Activated CD8-positive, alpha-beta memory T cell treated with anti-CD3 and anti-CD28 coated beads, Interleukin-2, amount 10 ng/mL, durations not matched to agents 7 days and 5 days (primary cell): Measurements from ENCODE around the gene MRTFA. TPM values are rescaled to one million over a fixed set of nuclear protein-coding genes. Genes with fewer than 3 reads are reported as not detected.
A peak's percentile ranks its signal among the peaks of the same experiment; 100 is the strongest.
"Not testable (repeated sequence)": the region's sequence is repeated elsewhere in the genome, so short reads cannot be mapped to it uniquely, and the experiment has no call there.

Experiments
- ATAC-seq: fragments of 150-1000 bp; cut with Tn5 transposase; one replicate; pipeline ENCODE4 v1.10.0; 2021; ENCODE audit warnings: moderate library complexity
- CTCF ChIA-PET: fragments of 350-600 bp; sonication (Branson Sonifier 250); formaldehyde crosslinking; loops from one replicate; lab custom pipeline; 2021; ENCODE audit warnings: antibody characterized with exemption; lab: Charles Lee
- DNase-seq: peaks from one replicate; pipeline ENCODE4 v3.0.0-alpha.2; 2020
- H3K27ac Mint-ChIP-seq: one replicate; pipeline ENCODE4 v1.8.0; 2021; ENCODE audit warnings: mild to moderate bottlenecking, mixed read lengths
- H3K27me3 Mint-ChIP-seq: one replicate; pipeline ENCODE4 v1.8.0; 2021; ENCODE audit warnings: mixed read lengths
- H3K36me3 Mint-ChIP-seq: one replicate; pipeline ENCODE4 v1.8.0; 2021; ENCODE audit warnings: mild to moderate bottlenecking, mixed read lengths
- H3K4me1 Mint-ChIP-seq: one replicate; pipeline ENCODE4 v1.8.0; 2021; ENCODE audit warnings: mixed read lengths
- H3K4me3 Mint-ChIP-seq: one replicate; pipeline ENCODE4 v1.8.0; 2021; ENCODE audit warnings: mild to moderate bottlenecking, moderate library complexity, mixed read lengths
- H3K9me3 Mint-ChIP-seq: one replicate; pipeline ENCODE4 v1.8.0; 2022; ENCODE audit warnings: low read depth, mixed read lengths
- total RNA-seq, 2 experiments: library from RNA; stranded (reverse); gene quantifications; one replicate each; pipeline ENCODE4 v1.2.3, GENCODE V29; 2021

Gene MRTFA
- total RNA-seq, 2 experiments from 2014 or later, result 59.4 to 74.0 TPM

DNA sequence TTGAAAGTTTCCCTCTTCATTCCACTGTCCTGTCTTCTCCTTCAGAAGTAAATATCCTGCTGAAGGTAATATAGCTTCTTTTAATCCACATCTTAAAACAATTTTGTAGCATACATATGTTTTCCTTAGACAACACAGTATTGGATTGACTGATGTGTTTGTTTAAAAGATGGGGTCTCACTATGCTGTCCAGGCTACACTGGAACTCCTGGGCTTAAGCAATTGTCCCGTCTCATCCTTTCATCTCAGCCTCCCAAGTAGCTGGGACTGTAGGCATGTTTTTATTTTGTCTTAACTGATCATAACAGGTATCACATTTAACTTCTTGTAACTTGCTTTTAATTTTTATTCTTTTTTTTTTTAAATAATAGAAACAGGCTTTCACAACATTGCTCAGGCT lies 55.9 kb downstream of the MRTFA start:
- no peak overlapping the region for H3K27ac Mint-ChIP-seq
- DNase-seq (no peak), ATAC-seq (no peak)
- no peaks in the 10 kb centered on the region for H3K9me3 Mint-ChIP-seq
- no peak overlapping the region for H3K4me3 Mint-ChIP-seq
- H3K27me3 Mint-ChIP-seq, result no peaks in the 10 kb centered on the region
- H3K36me3 Mint-ChIP-seq, result peaks cover 15% of the 10 kb centered on the region
- CTCF ChIA-PET, result no interaction called here
- peaks cover 27% of the 10 kb centered on the region for H3K4me1 Mint-ChIP-seq

DNA sequence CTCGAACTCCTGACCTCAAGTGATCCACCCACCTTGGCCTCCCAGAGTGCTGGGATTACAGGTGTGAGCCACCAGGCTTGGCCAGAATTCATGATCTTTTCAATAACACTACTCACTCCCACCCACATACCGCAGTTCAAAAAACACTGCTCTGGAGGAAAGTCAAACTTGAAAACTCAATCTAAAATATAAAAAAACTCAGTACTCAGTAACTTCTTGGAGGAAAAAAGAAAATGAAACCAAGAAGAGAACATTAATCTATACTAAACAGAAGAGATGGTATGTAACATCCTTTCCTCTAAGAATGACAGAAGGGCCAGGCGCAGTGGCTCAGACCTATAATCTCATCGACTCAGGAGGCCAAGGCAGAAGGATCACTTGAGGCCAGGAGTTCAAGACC lies 58.3 kb downstream of the MRTFA start:
- peaks cover 20% of the 10 kb centered on the region for H3K4me1 Mint-ChIP-seq
- peak; percentile 43 for DNase-seq
- ATAC-seq, result peak; percentile 45
- H3K9me3 Mint-ChIP-seq, result no peaks in the 10 kb centered on the region
- no peak overlapping the region for H3K4me3 Mint-ChIP-seq
- H3K36me3 Mint-ChIP-seq, result peaks cover 9% of the 10 kb centered on the region
- H3K27me3 Mint-ChIP-seq, result no peaks in the 10 kb centered on the region
- H3K27ac Mint-ChIP-seq, result peak overlapping the region; percentile 59
- CTCF ChIA-PET, result no interaction called here

GRCh38 chr22:40572976-40573375 lies 63.5 kb downstream of the MRTFA start:
- no peak for DNase-seq
- Mint-ChIP-seq H3K4me3 (no peak overlapping the region), H3K36me3 (peaks cover 15% of the 10 kb centered on the region), H3K27ac (no peak overlapping the region), H3K27me3 (no peaks in the 10 kb centered on the region), H3K9me3 (peaks cover 2% of the 10 kb centered on the region), H3K4me1 (peaks cover 3% of the 10 kb centered on the region)
- no peak for ATAC-seq
- CTCF ChIA-PET, result no interaction called here

DNA sequence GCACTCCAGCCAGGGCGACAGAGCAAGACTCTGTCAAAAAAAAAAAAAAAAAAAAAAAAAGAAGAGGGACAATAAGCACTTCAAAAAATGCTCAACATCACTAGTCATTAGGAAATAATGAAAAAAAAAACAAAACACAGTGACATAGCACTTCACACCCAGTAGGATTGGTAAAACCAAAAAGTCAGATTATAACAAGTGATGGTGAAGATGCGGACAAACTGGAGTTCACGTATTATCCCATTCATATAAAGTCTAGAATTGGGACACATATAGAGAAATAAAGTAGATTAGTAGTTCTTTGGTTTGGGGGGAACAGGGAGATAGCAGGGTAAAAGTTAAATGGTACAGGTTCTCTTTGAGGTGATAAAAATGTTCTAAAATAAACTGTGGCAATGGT lies 64.6 kb downstream of the MRTFA start:
- H3K9me3 Mint-ChIP-seq, result peaks cover 2% of the 10 kb centered on the region
- no peak overlapping the region for H3K4me3 Mint-ChIP-seq
- H3K27me3 Mint-ChIP-seq, result no peaks in the 10 kb centered on the region
- H3K27ac Mint-ChIP-seq, result no peak overlapping the region
- H3K36me3 Mint-ChIP-seq, result peaks cover 15% of the 10 kb centered on the region
- H3K4me1 Mint-ChIP-seq, result no peaks in the 10 kb centered on the region
- DNase-seq, result no peak
- ATAC-seq, result no peak
- CTCF ChIA-PET, result no interaction called here

DNA sequence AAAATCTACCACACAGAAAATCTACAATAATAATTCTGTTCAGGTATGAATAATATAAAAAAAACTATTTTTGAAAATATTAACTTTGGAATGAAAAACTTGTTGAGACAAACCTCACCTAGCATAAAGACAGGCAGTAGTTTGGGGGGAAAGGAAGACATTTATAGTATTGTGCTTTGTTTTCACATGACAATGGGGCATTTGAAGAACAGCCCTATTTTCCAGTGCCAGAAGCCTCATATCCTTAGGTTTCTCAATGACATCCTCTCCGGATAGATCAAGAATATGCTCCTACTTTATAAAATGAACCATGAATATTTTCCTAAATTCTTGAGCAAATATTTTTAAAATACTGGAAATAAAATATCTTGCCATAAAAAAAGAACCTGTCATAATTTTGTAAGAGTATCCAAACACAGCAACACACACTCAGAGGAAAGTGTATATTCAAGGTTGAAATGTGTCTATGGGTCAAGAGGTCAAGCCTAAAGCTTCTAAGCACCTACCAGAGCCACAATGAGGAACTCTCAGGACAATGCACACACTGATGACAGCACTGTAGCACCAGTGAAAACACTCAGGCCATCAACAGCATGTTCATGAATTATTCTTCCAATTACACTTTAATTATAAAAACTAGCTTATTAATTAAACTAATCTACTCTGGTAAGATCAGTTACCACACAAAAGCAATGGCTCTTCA lies 68.7 kb downstream of the MRTFA start:
- no peak overlapping the region for H3K4me3 Mint-ChIP-seq
- no peak for DNase-seq
- H3K36me3 Mint-ChIP-seq, result peaks cover 13% of the 10 kb centered on the region
- peaks cover 2% of the 10 kb centered on the region for H3K9me3 Mint-ChIP-seq
- no peak for ATAC-seq
- CTCF ChIA-PET, result no interaction called here
- no peak overlapping the region for H3K27ac Mint-ChIP-seq
- H3K27me3 Mint-ChIP-seq, result no peaks in the 10 kb centered on the region
- H3K4me1 Mint-ChIP-seq, result no peaks in the 10 kb centered on the region

DNA sequence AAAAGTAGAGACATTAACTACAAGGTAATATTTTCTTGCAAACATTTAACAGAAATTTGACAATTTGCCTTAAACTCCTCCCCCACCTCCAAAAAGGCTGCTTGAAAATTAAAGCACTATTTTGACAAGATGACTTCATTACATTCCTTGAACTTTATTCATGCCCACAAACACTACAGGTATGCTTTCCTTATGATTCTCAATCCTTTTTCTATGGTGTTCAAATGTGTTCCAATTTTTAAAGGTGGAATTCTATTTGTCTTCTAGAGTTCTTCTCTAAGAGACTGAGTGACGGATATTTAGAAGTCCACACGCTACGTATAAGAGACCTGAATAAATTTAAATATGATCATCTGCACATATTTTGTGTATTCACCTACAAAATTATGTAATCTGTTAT lies 69.4 kb downstream of the MRTFA start:
- no peaks in the 10 kb centered on the region for H3K27me3 Mint-ChIP-seq
- CTCF ChIA-PET, result no interaction called here
- no peak overlapping the region for H3K27ac Mint-ChIP-seq
- no peak for ATAC-seq
- H3K4me1 Mint-ChIP-seq, result no peaks in the 10 kb centered on the region
- H3K4me3 Mint-ChIP-seq, result no peak overlapping the region
- H3K9me3 Mint-ChIP-seq, result peaks cover 2% of the 10 kb centered on the region
- H3K36me3 Mint-ChIP-seq, result peaks cover 11% of the 10 kb centered on the region
- DNase-seq, result no peak

GRCh38 chr22:40560994-40561515 lies 75.5 kb downstream of the MRTFA start:
- peaks cover 10% of the 10 kb centered on the region for H3K36me3 Mint-ChIP-seq
- peaks cover 5% of the 10 kb centered on the region for H3K4me1 Mint-ChIP-seq
- CTCF ChIA-PET, result interaction anchor here (1.2 kb wide), 1 partner anchor 84 kb away, joined by 3 read pairs; no protein-coding TSS in a partner anchor
- no peak overlapping the region for H3K27ac Mint-ChIP-seq
- ATAC-seq (no peak), DNase-seq (no peak)
- H3K9me3 Mint-ChIP-seq, result no peaks in the 10 kb centered on the region
- no peak overlapping the region for H3K4me3 Mint-ChIP-seq
- H3K27me3 Mint-ChIP-seq, result no peaks in the 10 kb centered on the region

GRCh38 chr22:40560551-40560950 lies 76.0 kb downstream of the MRTFA start:
- ATAC-seq, result no peak
- Mint-ChIP-seq H3K27me3 (no peaks in the 10 kb centered on the region), H3K36me3 (peaks cover 10% of the 10 kb centered on the region), H3K4me1 (peaks cover 5% of the 10 kb centered on the region), H3K9me3 (no peaks in the 10 kb centered on the region), H3K4me3 (no peak overlapping the region), H3K27ac (no peak overlapping the region)
- CTCF ChIA-PET, result no interaction called here
- no peak for DNase-seq

- H3K9me3 Mint-ChIP-seq, result peaks cover 4% of the 10 kb centered on the region
- no peak for ATAC-seq
- H3K4me3 Mint-ChIP-seq, result no peak overlapping the region
- peaks cover 31% of the 10 kb centered on the region for H3K36me3 Mint-ChIP-seq
- DNase-seq, result no peak
- CTCF ChIA-PET, result interaction anchor here (0.7 to 1.3 kb wide), 2 partner anchors 24 to 67 kb away, joined by 3 read pairs; no protein-coding TSS in a partner anchor
- H3K27ac Mint-ChIP-seq, result no peak overlapping the region
- H3K4me1 Mint-ChIP-seq, result peaks cover 8% of the 10 kb centered on the region
- no peaks in the 10 kb centered on the region for H3K27me3 Mint-ChIP-seq
Observed at GRCh38 chr22:40557972-40558371, 78.5 kb downstream of the MRTFA start.

DNA sequence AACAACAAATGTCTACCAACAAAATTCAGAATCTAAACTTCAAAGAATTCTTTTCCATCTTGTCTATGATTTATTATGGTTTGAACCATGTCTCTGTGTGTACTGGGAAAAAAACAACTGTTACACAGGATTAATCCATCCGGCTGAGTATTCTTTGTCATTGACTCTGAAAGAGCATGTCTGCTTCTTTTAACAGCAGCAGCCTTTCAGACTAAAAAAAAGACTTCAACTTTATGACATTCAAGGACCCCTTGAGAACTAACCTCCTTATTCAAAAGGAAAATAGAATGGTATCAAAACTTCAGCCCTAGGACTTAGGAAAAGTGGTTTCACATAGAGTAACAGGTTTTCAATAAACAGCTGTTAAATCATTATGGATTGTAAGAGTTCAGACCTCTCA lies 79.9 kb downstream of the MRTFA start:
- peaks cover 44% of the 10 kb centered on the region for H3K36me3 Mint-ChIP-seq
- no peak overlapping the region for H3K27ac Mint-ChIP-seq
- peaks cover 12% of the 10 kb centered on the region for H3K4me1 Mint-ChIP-seq
- CTCF ChIA-PET, result interaction anchor here (0.6 to 1.3 kb wide), 2 partner anchors 23 to 181 kb away, joined by 3 read pairs; no protein-coding TSS in a partner anchor
- peaks cover 15% of the 10 kb centered on the region for H3K9me3 Mint-ChIP-seq
- no peak overlapping the region for H3K4me3 Mint-ChIP-seq
- no peaks in the 10 kb centered on the region for H3K27me3 Mint-ChIP-seq
- ATAC-seq (no peak), DNase-seq (no peak)

DNA sequence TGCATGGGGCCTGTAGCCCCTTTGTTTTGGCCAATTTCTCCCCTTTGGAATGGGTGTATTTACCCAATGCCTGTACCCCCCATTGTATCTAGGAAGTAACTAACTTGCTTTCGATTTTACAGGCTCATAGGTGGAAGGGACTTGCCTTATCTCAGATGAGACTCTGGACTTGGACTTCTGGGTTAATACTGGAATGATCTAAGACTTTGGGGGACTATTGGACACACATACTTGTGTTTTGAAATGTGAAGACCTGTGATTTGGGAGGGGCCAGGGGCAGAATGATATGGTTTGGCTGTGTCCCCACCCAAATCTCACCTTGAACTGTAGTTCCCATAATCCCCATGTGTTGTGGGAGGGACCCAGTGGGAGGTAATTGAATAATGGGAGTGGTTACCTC lies 82.5 kb downstream of the MRTFA start:
- ATAC-seq, H3K27me3 Mint-ChIP-seq, H3K4me1 Mint-ChIP-seq, DNase-seq, CTCF ChIA-PET, H3K4me3 Mint-ChIP-seq, H3K27ac Mint-ChIP-seq: not testable (repeated sequence)
- H3K36me3 Mint-ChIP-seq, result peaks cover 50% of the 10 kb centered on the region
- peaks cover 15% of the 10 kb centered on the region for H3K9me3 Mint-ChIP-seq

- Mint-ChIP-seq H3K4me3 (no peak overlapping the region), H3K9me3 (peaks cover 15% of the 10 kb centered on the region), H3K4me1 (peaks cover 7% of the 10 kb centered on the region), H3K27ac (no peak overlapping the region), H3K27me3 (no peaks in the 10 kb centered on the region), H3K36me3 (peaks cover 51% of the 10 kb centered on the region)
- no peak for ATAC-seq
- CTCF ChIA-PET, result no interaction called here
- DNase-seq, result no peak
Observed at GRCh38 chr22:40553014-40553554, 83.4 kb downstream of the MRTFA start.

GRCh38 chr22:40552070-40552469 lies 84.4 kb downstream of the MRTFA start:
- H3K36me3 Mint-ChIP-seq, result peaks cover 57% of the 10 kb centered on the region
- H3K27me3 Mint-ChIP-seq, result no peaks in the 10 kb centered on the region
- no peak for DNase-seq
- no peak overlapping the region for H3K27ac Mint-ChIP-seq
- CTCF ChIA-PET, result no interaction called here
- peaks cover 15% of the 10 kb centered on the region for H3K9me3 Mint-ChIP-seq
- ATAC-seq, result no peak
- H3K4me1 Mint-ChIP-seq, result peaks cover 7% of the 10 kb centered on the region
- H3K4me3 Mint-ChIP-seq, result no peak overlapping the region

DNA sequence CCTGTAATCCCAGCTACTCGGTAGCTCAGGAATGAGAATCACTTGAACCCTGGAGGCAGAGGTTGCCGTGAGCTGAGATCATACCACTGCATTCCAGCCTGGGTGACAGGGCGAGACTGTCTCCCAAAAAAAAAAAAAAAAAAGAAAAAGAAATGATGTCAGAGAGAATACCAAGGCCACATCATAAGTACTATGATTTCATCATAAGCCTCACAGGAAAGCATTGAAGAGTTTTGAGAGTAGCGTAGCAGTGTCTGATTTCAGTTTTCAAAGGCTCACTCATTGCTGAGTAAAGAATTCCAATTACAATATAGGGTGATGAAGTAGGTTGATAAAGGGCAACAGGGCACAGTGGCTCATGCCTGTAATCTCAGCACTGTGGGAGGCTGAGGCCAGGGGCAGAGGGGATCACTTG lies 88.8 kb downstream of the MRTFA start:
- peaks cover 9% of the 10 kb centered on the region for H3K9me3 Mint-ChIP-seq
- no peak overlapping the region for H3K27ac Mint-ChIP-seq
- no peak overlapping the region for H3K4me3 Mint-ChIP-seq
- H3K27me3 Mint-ChIP-seq, result no peaks in the 10 kb centered on the region
- H3K4me1 Mint-ChIP-seq, result peaks cover 3% of the 10 kb centered on the region
- no peak for ATAC-seq
- CTCF ChIA-PET, result no interaction called here
- H3K36me3 Mint-ChIP-seq, result peaks cover 37% of the 10 kb centered on the region
- DNase-seq, result no peak
